Neuron (in vitro differentiated cells): ENCODE measurements around the gene ST8SIA4.

Source experiments
- H2AFZ ChIP-seq: one replicate; pipeline ENCODE4 v1.6.1; 2013; ENCODE audit warnings: low read depth, mild to moderate bottlenecking, inconsistent platforms, low read length, moderate library complexity
- H3K27me3 ChIP-seq: one replicate; pipeline ENCODE4 v1.6.1; 2013; ENCODE audit warnings: low read length; ENCODE audit not compliant: insufficient read depth
- H3K36me3 ChIP-seq: one replicate; pipeline ENCODE4 v1.6.1; 2013; ENCODE audit warnings: low read length; ENCODE audit not compliant: insufficient read depth
- H3K4me1 ChIP-seq: one replicate; pipeline ENCODE4 v1.6.1; 2013; ENCODE audit warnings: low read length; ENCODE audit not compliant: insufficient read depth
- H3K4me3 ChIP-seq: 2 replicates; pipeline ENCODE4 v1.5.1; 2013; ENCODE audit warnings: mild to moderate bottlenecking, low read length, moderate library complexity
- H3K9me3 ChIP-seq: one replicate; pipeline ENCODE4 v1.6.1; 2013; ENCODE audit warnings: low read length

The ST8SIA4 gene

DNA sequence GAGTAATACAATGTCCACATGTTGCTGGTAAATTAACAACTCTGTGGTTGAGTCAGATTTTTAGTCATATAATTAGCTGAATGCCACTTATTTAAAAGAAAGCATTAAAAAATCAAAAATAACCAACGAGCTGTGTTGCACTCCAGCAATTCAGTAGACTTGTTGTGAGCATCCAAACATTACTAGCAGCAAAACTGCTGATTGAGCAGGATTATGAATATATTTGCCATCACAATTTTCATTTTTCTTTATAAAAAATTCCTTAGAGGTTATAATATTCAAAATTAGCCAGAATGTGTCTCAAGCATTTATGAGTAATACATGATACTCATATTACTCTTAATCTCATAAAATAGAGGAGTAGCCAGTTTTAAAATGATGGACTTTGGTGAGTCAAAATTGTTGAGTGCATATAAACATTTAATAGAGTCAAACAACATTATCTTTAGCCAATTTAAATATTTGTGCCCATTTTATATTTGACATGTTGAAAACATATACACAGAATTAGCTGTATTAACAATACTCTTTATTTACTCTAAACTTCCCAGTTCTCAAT is 44.0 kb downstream of the ST8SIA4 start:
- Histone ChIP-seq H3K36me3 (peaks cover 15% of the 10 kb centered on the region), H3K4me3 (no peak overlapping the region), H3K27me3 (no peaks in the 10 kb centered on the region), H2AFZ (no peak overlapping the region), H3K4me1 (no peaks in the 10 kb centered on the region), H3K9me3 (no peaks in the 10 kb centered on the region)

- no peaks in the 10 kb centered on the region for H3K27me3 ChIP-seq
- H3K4me1 ChIP-seq, result no peaks in the 10 kb centered on the region
- no peaks in the 10 kb centered on the region for H3K9me3 ChIP-seq
- H3K4me3 ChIP-seq, result no peak overlapping the region
- H3K36me3 ChIP-seq, result peaks cover 20% of the 10 kb centered on the region
- H2AFZ ChIP-seq, result no peak overlapping the region
These were observed 46.6 kb downstream of the ST8SIA4 start for GRCh38 chr5:100856462-100856861.

DNA sequence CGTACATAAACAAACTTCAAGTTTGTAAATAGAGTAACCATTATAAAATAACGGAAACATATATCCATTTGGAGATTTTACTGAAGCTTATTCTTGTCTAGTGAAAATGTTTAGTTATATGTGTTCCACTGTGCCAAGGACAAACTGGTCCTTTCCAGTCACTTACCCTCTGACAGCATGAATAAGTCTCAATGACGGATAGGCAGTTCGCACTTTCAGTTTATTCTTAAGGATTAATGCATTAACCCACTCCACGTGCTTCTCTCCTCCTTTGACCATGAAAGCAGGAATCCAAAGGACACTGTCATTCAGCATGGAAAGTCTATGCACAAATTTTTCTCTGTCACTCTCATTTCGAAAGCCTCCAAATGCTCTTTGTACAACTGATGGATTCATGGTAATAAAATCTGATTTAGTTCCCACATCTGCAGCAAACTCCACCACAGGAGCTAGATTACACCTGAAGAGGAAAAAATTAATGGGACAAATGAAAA is 47.1 kb downstream of the ST8SIA4 start:
- Histone ChIP-seq H3K9me3 (no peaks in the 10 kb centered on the region), H3K4me3 (no peak overlapping the region), H3K4me1 (no peaks in the 10 kb centered on the region), H3K27me3 (no peaks in the 10 kb centered on the region), H3K36me3 (peaks cover 20% of the 10 kb centered on the region), H2AFZ (no peak overlapping the region)

DNA sequence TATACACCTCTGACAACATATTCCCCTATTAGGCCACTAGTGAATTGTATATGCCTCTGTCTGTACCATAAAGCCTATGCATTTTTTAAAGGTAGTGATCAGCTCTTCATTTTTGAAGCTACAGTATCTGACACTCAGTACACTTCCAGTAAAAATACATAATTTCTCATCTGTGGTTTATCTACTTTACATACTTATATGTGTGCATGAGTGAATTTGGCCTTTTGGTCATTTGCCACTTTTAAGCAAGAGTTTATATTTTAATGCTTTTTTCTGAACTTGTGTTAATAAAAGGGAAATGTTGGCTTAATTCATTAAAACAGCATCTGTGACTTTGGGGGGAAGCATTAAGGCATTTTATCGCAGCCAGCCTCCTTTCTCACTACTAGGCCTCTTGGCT is 47.8 kb downstream of the ST8SIA4 start:
- H2AFZ ChIP-seq, result no peak overlapping the region
- peaks cover 20% of the 10 kb centered on the region for H3K36me3 ChIP-seq
- H3K27me3 ChIP-seq, result no peaks in the 10 kb centered on the region
- H3K9me3 ChIP-seq, result no peaks in the 10 kb centered on the region
- no peak overlapping the region for H3K4me3 ChIP-seq
- no peaks in the 10 kb centered on the region for H3K4me1 ChIP-seq

DNA sequence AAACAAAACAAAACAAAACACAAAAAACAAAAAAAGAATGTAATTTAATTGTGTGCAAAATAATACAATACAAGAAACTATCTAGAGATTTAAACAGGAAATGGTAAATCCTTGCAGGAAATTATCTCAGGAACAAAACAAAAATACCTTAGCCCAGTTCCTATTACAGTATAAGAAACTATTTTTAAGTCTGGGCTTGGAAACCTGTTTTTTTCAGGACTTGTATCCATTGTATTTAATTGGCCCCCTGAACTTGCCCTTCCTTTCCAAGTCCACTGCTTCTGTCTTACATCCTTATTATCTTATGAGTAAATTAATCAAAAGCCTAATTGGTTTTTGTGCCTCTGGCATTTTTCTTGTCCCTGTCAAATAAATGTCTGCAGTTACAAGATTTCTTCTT is 48.5 kb downstream of the ST8SIA4 start:
- no peak overlapping the region for H2AFZ ChIP-seq
- H3K4me1 ChIP-seq, result no peaks in the 10 kb centered on the region
- peaks cover 20% of the 10 kb centered on the region for H3K36me3 ChIP-seq
- H3K9me3 ChIP-seq, result no peaks in the 10 kb centered on the region
- no peaks in the 10 kb centered on the region for H3K27me3 ChIP-seq
- H3K4me3 ChIP-seq, result no peak overlapping the region

GRCh38 chr5:100853582-100853981 is 49.5 kb downstream of the ST8SIA4 start:
- H3K27me3 ChIP-seq, result no peaks in the 10 kb centered on the region
- peaks cover 20% of the 10 kb centered on the region for H3K36me3 ChIP-seq
- H2AFZ ChIP-seq, result no peak overlapping the region
- no peak overlapping the region for H3K4me3 ChIP-seq
- no peaks in the 10 kb centered on the region for H3K9me3 ChIP-seq
- H3K4me1 ChIP-seq, result no peaks in the 10 kb centered on the region

DNA sequence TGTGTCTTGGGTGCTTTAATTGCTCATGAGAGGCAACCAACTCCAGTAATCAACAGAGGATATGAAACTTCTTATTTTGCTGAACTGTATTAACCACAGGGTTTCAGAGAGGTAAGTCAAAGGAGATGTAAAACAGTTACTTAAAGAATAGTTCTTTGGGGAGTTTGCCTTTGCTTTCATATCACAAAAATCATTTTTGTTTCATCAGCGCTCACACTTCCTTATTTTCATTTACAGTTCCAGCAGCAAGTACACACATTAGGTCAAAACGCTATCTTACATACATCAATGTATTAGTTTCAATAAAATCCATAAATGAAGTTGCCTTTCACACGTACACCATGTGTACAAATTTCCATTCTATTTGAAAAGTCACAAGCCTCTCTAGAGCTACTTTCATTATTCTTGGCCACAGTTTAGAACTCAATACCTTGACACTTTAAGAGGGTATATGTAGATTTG is 50.1 kb downstream of the ST8SIA4 start:
- H3K4me3 ChIP-seq, result no peak overlapping the region
- H3K36me3 ChIP-seq, result peaks cover 20% of the 10 kb centered on the region
- H3K4me1 ChIP-seq, result no peaks in the 10 kb centered on the region
- no peak overlapping the region for H2AFZ ChIP-seq
- no peaks in the 10 kb centered on the region for H3K27me3 ChIP-seq
- H3K9me3 ChIP-seq, result no peaks in the 10 kb centered on the region

DNA sequence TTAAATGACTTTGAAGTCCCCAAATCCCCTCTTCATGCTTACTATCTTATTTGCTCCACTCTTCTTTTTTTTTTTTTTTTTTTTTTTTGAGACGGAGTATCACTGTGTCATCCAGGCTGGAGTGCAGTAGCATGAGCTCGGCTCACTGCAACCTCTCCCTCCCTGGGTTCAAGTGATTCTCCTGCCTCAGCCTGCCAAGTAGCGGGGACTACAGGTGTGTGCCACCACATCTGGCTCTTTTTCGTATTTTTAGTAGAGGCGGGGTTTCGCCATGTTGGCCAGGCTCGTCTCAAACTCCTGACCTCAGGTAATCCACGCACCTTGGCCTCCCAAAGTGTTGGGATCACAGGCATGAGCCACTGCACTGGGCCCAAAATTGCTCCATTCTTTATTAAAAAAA is 51.0 kb downstream of the ST8SIA4 start:
- Histone ChIP-seq H3K9me3 (no peaks in the 10 kb centered on the region), H3K4me1 (no peaks in the 10 kb centered on the region), H2AFZ (no peak overlapping the region), H3K27me3 (no peaks in the 10 kb centered on the region), H3K4me3 (no peak overlapping the region), H3K36me3 (peaks cover 20% of the 10 kb centered on the region)

DNA sequence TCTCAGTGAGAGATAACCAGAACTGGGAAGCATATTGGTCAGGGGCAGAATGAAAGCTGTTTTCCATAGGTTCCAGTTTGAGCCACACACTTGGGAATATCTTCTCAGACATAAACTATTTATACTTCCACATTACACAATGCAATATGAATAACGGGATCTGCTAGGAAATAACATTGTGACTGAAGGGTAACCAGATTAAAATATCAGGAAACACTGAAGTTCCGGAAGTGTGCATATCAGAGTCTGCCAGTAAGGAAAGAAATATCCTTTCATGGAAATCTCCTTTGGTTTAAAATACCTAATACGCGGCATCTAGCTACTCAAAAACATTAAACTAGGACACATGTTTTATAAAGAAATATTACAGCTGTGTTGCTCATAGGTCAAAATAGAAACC is 56.3 kb downstream of the ST8SIA4 start:
- peaks cover under 1% of the 10 kb centered on the region for H3K4me1 ChIP-seq
- H3K36me3 ChIP-seq, result no peaks in the 10 kb centered on the region
- no peak overlapping the region for H3K4me3 ChIP-seq
- H3K9me3 ChIP-seq, result no peaks in the 10 kb centered on the region
- no peaks in the 10 kb centered on the region for H3K27me3 ChIP-seq
- no peak overlapping the region for H2AFZ ChIP-seq

DNA sequence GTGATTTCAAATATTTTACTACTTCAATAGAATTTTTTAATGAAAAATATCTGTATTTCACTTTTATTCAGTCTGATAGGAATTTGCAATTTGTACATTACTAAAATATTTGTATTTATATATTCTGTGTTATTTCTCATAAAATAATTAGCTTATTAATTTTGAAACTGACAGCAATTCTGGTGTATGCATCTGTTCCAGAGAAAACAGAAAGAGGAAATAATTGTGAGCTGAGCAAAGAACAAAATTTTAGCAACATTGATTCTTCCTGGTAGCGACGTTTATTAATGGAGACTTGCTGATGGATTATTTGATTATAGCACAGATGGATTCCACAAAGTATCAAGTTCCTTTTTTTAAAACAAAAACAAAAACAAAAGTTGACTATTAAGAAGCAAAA is 61.0 kb downstream of the ST8SIA4 start:
- H3K4me3 ChIP-seq, result no peak overlapping the region
- no peaks in the 10 kb centered on the region for H3K36me3 ChIP-seq
- H2AFZ ChIP-seq, result no peak overlapping the region
- peaks cover 18% of the 10 kb centered on the region for H3K4me1 ChIP-seq
- H3K9me3 ChIP-seq, result no peaks in the 10 kb centered on the region
- no peaks in the 10 kb centered on the region for H3K27me3 ChIP-seq

GRCh38 chr5:100841358-100842076 is 61.6 kb downstream of the ST8SIA4 start:
- H3K4me1 ChIP-seq, result peaks cover 18% of the 10 kb centered on the region
- H2AFZ ChIP-seq, result no peak overlapping the region
- H3K36me3 ChIP-seq, result no peaks in the 10 kb centered on the region
- no peaks in the 10 kb centered on the region for H3K9me3 ChIP-seq
- H3K4me3 ChIP-seq, result no peak overlapping the region
- no peaks in the 10 kb centered on the region for H3K27me3 ChIP-seq

DNA sequence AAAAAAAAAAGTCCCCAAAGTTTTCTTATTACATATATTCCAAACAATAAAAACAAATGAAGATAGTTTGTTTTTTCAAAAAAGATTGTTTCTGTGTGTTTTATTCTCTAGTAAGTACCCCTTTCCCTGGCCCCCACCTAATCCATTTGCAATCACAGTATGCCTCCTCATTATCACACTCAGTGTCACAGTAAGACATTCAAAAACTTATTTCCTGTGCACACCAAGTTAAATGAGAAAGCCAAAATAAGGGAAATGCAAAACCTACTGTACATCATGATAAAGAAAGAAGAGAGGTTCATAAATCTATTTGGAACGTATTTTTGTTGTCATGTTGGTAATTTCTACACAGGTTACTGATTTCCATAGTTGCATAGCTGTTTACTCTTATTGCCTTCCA is 62.3 kb downstream of the ST8SIA4 start:
- H3K36me3 ChIP-seq, result no peaks in the 10 kb centered on the region
- no peaks in the 10 kb centered on the region for H3K27me3 ChIP-seq
- H2AFZ ChIP-seq, result no peak overlapping the region
- peaks cover 18% of the 10 kb centered on the region for H3K4me1 ChIP-seq
- H3K9me3 ChIP-seq, result no peaks in the 10 kb centered on the region
- H3K4me3 ChIP-seq, result no peak overlapping the region

DNA sequence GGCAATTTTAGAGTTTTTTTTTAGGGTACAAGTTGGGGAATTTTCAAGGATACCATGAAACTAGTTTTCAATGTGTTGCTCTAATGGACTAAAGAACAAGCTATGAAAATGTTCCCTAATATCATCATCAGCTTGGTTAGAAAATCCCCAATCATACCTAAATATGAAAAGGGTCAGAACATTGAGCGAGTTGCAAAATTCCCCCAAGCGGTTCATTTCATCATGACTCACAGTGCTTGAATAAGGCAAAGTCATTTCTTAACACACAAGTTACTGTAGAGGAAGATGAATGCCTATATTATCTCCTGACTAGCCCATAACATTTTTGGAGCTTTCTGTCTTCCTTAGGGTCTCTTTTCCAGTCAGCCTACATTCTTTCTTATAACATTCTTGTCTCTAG is 62.7 kb downstream of the ST8SIA4 start:
- Histone ChIP-seq H3K4me3 (no peak overlapping the region), H3K9me3 (no peaks in the 10 kb centered on the region), H3K27me3 (no peaks in the 10 kb centered on the region), H3K4me1 (peaks cover 18% of the 10 kb centered on the region), H2AFZ (no peak overlapping the region), H3K36me3 (no peaks in the 10 kb centered on the region)
